Measurements from ENCODE around the gene CDH5.
"Not testable (repeated sequence)": the region's sequence is repeated elsewhere in the genome, so short reads cannot be mapped to it uniquely, and the experiment has no call there.

CDH5 gene

DNA sequence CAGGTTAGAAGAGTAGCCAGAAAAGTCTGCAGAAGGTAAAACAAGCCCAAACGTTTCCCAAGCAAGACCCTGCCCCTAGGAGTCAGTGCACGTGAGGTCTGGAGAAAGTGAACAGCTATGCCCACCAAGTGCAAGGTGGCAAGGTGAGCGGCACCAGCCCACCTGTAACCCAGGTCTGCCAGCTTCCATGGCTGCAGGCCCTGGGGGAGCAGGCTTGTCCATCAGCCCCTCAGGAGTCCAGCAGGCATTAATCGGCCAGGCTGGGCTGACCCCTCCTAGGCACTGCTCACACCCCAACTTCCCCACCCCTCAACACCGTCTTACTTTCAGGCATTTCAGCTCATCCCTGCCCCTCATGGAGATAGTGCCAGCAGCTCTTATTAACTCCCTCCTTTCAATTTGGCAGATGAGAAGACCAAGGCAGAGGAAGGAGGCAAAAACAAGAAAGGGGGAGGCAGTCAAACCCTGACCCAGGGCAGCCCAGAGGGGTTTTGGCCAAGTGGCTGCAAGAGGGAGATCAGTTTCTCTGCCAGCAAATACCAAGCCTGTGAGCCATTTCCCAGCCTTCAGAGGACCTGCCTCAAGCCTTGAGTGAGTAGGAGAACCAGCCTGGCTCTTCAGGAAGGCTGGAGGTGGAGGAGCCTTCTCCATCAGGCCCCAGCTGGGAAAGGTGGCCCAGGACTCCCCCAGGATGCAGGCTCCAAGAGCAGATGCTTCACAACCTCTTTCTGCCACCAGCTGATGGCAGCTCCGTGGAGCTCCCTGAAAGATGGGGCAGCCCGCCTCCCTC, 75.3 kb downstream of the CDH5 start:
- DNase-seq: no peak

DNA sequence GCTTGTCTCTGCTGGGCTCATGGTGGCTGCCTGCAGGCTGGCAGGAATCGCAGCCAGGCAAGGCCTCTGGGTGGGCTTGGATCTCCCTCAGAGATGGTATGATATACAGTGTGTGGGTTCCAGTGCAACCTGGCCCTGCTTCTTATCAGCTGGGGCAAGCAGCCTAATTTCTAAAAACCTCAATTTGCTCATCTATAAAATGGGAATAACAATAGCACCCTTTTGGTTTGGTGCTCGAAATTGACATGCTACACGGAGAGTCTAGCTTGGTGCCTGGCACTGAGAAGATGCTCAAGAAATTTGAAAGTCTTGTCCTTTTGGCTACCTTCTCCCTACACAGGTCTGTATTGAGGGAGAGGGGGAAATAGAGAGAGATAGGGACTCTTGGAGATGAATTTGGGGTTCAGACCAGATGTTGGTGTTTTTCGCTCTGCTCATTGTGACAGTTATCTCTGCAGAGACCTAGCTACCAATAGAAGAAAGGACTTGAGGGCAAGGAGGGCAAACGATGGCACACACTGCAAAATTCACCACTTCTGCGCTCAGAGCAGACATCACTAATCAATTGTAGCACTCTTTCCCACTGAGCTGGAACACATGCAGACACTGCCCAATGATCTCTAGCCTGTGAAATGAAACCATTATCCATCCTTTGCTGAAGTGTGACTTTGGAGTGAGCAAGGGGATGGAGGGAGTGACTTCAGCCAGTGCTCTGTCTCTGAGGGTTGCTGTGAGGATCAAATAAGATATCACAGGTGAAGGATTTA, 76.2 kb downstream of the CDH5 start:
- DNase-seq: no peak

DNA sequence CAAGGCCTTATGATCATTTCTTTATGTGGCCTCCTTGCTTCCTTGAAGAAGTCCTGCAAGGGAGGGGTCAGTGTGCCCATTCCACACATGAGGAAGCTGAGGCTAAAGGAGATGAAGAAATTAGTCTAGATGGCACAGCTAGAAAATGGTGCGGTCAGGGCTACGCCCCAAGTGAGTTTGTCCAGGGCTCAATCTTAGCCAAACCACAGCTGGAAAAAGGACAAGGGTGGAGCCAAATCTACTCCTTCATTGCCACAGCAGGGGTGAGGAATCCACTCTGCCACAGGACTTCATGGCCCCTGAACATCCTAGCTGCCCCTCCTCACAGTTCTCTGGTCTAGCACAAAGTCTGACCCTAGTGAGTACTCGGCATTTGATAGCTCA, 76.8 kb downstream of the CDH5 start:
- no peak for DNase-seq

DNA sequence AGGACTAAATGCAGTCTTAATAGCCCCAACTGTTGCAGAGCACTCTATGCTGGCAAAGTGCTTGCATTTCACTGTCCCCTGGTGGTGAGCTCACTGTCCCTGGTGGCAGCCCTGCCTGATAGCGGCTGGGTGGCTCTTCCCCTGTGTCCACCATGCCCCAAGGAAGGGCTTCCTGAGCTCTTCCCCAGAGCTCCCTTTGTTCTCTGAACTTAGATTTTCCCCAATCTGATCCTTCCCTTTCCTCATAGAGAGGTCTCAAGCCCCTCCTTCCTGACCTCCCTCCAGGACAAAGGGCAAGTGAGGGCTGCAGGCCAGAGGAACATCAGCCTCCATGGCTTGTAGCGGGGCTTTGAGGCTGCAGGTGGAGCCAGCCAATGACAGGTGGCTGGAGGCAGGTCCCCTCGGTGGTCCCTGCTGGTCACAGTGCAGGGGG, 77.6 kb downstream of the CDH5 start:
- DNase-seq: no peak

DNA sequence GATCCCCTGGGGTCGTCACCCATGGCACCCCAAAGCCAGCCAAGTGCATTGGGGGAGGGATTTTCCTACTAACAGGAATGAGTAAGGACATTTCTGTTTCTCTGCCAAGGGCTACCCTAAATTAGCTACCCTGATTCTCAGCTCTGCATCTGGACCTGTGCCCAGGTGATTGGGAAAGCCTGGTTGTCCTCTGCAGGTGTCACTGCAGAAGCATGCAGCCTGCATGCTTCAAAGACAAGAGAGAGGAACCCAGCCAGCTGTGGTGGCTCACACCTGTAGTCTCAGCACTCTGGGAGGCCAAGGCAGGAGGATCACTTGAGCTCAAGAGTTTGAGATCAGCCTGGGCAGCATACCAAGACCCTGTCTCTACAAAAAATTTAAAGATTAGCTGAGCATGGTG, 80.2 kb downstream of the CDH5 start:
- no peak for DNase-seq

DNA sequence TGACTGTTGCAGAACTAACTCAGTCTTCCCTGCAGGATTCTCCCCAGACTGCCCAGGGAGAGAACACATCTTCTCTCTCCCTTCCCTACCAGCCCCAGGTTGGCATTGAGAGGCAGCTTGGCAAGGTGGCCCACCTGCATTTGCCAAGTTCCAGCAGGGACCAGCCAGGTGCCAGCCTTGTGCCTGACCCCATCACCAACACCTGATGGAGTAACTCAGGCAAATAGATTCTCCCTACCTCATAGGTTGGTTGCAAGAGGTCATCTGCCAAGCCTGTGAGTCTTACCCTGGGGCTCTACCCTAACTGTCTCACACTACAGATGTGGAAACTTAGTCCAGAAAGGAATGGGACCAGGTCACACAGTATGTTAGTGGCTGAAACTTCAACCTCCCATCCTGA, 81.0 kb downstream of the CDH5 start:
- no peak for DNase-seq

DNA sequence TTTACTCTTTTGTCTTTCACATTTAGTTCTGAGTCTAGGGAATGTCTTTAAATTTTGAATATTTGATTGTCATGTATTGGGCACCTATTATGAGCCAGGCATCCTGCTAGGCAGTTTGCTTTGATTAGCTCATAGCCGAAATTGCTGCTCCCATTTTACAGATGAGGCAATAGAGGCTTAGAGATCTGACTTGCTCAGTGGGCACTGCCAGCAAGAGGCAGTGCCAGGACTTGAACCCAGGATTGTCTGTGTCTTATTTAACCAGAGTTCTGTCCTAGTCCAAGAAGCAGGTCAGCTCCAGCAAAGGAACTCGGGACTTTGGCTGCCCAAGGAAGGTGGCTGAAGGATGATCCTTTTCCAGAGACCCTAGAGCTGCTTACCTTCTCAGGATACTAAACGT, 85.1 kb downstream of the CDH5 start:
- DNase-seq: no peak

DNA sequence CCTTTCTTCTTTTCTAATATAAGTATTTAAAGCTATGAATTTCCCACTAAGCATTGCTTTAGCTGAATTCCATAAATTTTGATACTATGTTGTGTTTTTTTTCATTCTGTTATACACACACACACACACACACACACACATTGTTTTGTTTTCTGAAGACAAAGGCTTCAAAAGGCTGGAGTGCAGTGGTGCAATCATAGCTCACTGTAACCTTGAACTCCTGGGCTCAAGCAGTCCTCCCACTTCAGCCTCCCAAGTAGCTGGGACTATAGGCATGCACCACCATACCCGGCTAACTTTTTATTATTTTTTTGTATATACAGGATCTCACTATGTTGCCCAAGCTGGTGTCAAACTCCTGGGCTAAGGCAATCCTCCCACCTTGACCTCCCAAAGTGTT, 86.7 kb downstream of the CDH5 start:
- not testable (repeated sequence) for DNase-seq

All from NCI-H1417 treated with DMSO at 0.1 percent for 48 hours (cell line).